ENCODE results near the gene FILIP1L.

The FILIP1L gene

DNA sequence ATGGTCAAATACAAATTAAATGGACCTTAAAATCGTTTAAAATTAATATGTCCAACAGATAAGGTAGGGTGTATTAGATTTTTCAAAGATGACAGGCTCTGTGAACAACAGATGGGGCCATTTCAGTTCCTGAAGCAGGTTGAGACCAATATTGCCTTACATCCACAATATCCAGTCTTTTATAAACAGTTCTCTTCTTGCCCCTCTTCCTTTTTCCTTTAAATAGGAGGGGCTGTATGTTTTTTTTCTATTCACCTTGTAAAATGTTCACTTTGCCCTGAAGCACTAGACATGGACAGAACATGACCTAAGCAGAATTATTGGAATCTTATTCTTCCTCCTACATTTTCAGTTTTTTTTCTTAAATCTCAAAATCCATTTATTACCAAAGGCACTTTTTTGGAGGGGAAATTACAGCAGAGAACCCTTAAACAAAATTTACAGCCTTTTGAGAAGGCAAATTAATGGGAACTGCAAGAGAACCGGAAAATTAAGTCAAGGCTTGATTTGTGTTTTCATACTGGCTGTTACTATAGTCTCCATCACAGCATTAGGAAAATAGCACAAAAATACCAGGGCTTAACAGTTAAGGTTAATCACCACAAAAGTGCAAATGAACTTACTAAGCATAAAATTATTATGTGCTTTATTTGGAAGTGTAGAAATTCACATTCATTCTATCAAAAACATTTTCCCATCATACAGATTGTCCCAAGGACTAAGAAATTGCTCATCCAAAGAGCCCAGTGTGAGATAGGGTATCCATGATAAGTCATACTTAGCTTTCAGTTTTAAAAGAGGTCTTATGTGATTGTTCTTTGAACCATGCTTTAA lies 240.8 kb downstream of the FILIP1L start:
- ATAC-seq = no peak
- TF ChIP-seq ARNTL (CRISPR knock-in tag; IDR thresholded peaks at IDR 0.05; ENCODE audit: borderline replicate concordance, low read depth) (no peak), ZNF70 (CRISPR knock-in tag; IDR thresholded peaks at IDR 0.05) (no peak), TOX (CRISPR knock-in tag; IDR thresholded peaks at IDR 0.05; ENCODE audit: borderline replicate concordance) (no peak), OSR1 (CRISPR knock-in tag; IDR thresholded peaks at IDR 0.05) (no peak), ESRRG (CRISPR knock-in tag; IDR thresholded peaks at IDR 0.05) (no peak)
- TF ChIP-seq, protein P1, sequence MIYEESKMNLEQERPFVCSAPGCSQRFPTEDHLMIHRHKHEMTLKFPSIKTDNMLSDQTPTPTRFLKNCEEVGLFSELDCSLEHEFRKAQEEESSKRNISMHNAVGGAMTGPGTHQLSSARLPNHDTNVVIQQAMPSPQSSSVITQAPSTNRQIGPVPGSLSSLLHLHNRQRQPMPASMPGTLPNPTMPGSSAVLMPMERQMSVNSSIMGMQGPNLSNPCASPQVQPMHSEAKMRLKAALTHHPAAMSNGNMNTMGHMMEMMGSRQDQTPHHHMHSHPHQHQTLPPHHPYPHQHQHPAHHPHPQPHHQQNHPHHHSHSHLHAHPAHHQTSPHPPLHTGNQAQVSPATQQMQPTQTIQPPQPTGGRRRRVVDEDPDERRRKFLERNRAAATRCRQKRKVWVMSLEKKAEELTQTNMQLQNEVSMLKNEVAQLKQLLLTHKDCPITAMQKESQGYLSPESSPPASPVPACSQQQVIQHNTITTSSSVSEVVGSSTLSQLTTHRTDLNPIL (CRISPR knock-in tag; IDR thresholded peaks at IDR 0.05; ENCODE audit: low read depth) = no peak

DNA sequence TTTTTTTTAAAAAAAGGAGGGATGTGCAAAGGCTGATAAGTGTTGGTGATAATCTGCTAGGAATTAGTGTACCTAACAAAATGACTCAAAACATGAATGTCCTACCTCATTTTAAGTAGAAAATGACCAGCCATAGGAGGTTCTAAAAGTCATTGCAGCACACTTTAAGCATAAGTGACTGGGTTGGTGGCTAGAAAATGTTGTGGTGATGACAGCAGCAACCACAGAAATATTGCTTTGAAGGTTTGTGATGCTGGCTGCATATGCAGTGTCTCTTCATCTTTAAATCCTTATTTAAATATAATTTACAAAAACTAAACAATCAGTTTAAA lies 241.4 kb downstream of the FILIP1L start:
- ATAC-seq = no peak
- TF ChIP-seq GLIS3 (CRISPR knock-in tag; IDR thresholded peaks at IDR 0.05) = no peak
- no peak for TF ChIP-seq ISL1 (CRISPR knock-in tag; IDR thresholded peaks at IDR 0.05)
- TF ChIP-seq TOX (CRISPR knock-in tag; IDR thresholded peaks at IDR 0.05; ENCODE audit: borderline replicate concordance) = no peak
- no peak for TF ChIP-seq BACH2 (CRISPR knock-in tag; IDR thresholded peaks at IDR 0.05; ENCODE audit: borderline replicate concordance)
- TF ChIP-seq ZC3H10 (CRISPR knock-in tag; IDR thresholded peaks at IDR 0.05) = no peak
- TF ChIP-seq, protein P2, sequence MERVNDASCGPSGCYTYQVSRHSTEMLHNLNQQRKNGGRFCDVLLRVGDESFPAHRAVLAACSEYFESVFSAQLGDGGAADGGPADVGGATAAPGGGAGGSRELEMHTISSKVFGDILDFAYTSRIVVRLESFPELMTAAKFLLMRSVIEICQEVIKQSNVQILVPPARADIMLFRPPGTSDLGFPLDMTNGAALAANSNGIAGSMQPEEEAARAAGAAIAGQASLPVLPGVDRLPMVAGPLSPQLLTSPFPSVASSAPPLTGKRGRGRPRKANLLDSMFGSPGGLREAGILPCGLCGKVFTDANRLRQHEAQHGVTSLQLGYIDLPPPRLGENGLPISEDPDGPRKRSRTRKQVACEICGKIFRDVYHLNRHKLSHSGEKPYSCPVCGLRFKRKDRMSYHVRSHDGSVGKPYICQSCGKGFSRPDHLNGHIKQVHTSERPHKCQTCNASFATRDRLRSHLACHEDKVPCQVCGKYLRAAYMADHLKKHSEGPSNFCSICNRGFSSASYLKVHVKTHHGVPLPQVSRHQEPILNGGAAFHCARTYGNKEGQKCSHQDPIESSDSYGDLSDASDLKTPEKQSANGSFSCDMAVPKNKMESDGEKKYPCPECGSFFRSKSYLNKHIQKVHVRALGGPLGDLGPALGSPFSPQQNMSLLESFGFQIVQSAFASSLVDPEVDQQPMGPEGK (CRISPR knock-in tag; IDR thresholded peaks at IDR 0.05; ENCODE audit: borderline replicate concordance) = no peak

DNA sequence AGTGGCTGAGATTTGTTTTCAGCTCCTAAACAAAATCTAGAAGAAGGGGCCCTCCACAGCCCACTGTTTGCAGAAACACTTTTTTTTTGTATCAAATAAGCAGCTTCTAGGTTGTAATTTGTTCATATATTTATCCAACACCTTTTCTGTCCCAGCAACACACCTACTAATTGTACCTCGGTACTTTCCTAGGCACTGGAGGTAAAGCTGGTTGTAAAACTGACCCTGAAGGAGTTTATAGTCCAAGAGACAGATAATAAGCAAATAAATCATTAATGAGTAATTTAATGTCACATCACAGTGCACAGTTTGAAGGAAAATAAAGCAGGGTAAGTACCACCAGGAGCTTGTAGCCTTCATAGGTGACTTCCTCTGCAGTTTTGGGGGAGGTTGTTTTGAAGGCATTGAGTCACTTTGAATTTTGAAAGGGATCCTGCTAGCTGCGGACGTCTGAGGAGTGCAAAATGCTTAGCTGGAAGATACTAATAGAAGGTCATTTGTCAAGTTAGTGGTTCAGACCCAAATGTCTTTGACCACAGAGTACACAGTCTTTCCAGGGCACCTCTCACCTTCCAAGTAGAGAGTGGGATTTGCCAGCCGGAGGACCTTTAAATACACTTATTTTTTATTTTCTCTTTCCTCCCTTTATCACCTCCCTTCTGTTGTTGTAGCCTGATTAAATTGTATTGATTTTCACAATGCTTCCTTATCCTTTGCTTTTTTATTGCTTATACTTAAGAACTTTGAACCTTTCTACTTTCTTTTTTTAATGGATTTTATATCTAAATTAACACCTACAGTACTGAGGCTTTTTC lies 242.9 kb downstream of the FILIP1L start:
- no peak for ATAC-seq
- no peak for TF ChIP-seq ISL1 (CRISPR knock-in tag; IDR thresholded peaks at IDR 0.05)

DNA sequence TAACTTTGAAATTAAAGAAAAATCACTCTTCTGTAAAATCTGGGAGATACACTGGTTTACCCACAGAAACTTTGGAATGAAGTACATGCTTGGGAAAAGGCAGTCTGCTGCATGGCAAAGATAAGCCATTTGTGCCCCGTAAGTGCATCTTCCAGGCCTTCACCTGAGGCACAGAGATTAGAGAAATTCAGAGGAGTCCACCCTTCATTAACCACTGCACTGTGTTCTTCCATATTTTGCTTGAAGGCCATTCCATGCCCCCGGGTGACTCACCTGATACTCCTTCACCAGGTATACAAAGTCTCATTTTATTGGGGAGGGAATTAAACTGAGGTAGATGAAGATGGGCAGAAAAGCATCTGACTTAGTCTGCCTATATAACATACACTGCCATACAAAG lies 243.6 kb downstream of the FILIP1L start:
- TF ChIP-seq, protein P3, sequence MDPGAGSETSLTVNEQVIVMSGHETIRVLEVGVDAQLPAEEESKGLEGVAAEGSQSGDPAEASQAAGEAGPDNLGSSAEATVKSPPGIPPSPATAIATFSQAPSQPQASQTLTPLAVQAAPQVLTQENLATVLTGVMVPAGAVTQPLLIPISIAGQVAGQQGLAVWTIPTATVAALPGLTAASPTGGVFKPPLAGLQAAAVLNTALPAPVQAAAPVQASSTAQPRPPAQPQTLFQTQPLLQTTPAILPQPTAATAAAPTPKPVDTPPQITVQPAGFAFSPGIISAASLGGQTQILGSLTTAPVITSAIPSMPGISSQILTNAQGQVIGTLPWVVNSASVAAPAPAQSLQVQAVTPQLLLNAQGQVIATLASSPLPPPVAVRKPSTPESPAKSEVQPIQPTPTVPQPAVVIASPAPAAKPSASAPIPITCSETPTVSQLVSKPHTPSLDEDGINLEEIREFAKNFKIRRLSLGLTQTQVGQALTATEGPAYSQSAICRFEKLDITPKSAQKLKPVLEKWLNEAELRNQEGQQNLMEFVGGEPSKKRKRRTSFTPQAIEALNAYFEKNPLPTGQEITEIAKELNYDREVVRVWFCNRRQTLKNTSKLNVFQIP (CRISPR knock-in tag; IDR thresholded peaks at IDR 0.05; ENCODE audit: borderline replicate concordance, low read depth) = no peak
- no peak for TF ChIP-seq GLIS3 (CRISPR knock-in tag; IDR thresholded peaks at IDR 0.05)
- TF ChIP-seq, protein P4, sequence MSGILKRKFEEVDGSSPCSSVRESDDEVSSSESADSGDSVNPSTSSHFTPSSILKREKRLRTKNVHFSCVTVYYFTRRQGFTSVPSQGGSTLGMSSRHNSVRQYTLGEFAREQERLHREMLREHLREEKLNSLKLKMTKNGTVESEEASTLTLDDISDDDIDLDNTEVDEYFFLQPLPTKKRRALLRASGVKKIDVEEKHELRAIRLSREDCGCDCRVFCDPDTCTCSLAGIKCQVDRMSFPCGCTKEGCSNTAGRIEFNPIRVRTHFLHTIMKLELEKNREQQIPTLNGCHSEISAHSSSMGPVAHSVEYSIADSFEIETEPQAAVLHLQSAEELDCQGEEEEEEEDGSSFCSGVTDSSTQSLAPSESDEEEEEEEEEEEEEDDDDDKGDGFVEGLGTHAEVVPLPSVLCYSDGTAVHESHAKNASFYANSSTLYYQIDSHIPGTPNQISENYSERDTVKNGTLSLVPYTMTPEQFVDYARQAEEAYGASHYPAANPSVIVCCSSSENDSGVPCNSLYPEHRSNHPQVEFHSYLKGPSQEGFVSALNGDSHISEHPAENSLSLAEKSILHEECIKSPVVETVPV (CRISPR knock-in tag; IDR thresholded peaks at IDR 0.05) = no peak
- no peak for TF ChIP-seq BACH2 (CRISPR knock-in tag; IDR thresholded peaks at IDR 0.05; ENCODE audit: borderline replicate concordance)
- no peak for TF ChIP-seq OSR1 (CRISPR knock-in tag; IDR thresholded peaks at IDR 0.05)
- no peak for TF ChIP-seq ISL1 (CRISPR knock-in tag; IDR thresholded peaks at IDR 0.05)
- TF ChIP-seq, protein P2 (CRISPR knock-in tag; IDR thresholded peaks at IDR 0.05; ENCODE audit: borderline replicate concordance) = no peak
- TF ChIP-seq ESRRG (CRISPR knock-in tag; IDR thresholded peaks at IDR 0.05) = no peak
- TF ChIP-seq TOX (CRISPR knock-in tag; IDR thresholded peaks at IDR 0.05; ENCODE audit: borderline replicate concordance) = no peak
- TF ChIP-seq TCF4 (CRISPR knock-in tag; IDR thresholded peaks at IDR 0.05; ENCODE audit: borderline replicate concordance) = no peak
- TF ChIP-seq ZNF565 (CRISPR knock-in tag; conservative IDR thresholded peaks at IDR 0.05; ENCODE audit: low read depth) = no peak
- no peak for ATAC-seq
